ENCODE results near the gene GRK5.

GRK5 gene

DNA sequence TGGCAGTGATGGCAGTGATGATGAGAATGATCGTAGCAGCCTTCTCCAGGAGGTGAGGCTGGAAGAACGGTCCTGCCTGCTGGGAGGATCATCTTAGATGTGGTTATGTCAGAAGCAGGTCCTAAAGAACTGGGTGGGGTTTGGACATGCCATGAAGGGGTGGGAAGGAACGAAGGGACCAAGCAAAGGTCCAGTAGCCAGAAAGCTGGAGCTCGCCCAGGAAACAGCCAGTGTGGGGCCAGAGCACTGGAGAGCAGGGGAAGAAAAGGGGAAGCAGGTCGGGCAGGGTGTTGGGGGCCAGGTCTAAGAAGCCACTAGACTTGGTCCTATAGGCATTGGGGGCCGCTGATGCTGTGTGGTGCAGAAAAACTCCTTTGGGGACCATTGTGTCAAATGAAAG is 207.8 kb downstream of the GRK5 start:
- no peak overlapping the region for H3K27ac ChIP-seq (ENCODE audit: low read depth, low read length)
- H3K4me1 ChIP-seq (ENCODE audit: control insufficient read depth, low read length), result peaks cover 3% of the 10 kb centered on the region; the same call in 1 of the 2 replicates
- TF ChIP-seq EZH2phosphoT487 (IDR thresholded peaks at IDR 0.05; ENCODE audit: borderline replicate concordance, low read length) (no peak), CTCF (IDR thresholded peaks at IDR 0.05; ENCODE audit: low read depth, low read length, poor library complexity, severe bottlenecking) (no peak)

GRCh38 chr10:119415536-119416503 is 208.4 kb downstream of the GRK5 start:
- H3K4me2 ChIP-seq (ENCODE audit: low read length), result no peak overlapping the region
- H3F3A ChIP-seq (ENCODE audit: control insufficient read depth, insufficient read depth), result no peaks in the 10 kb centered on the region
- H3K4me1 ChIP-seq (ENCODE audit: control insufficient read depth, low read length), result peaks cover 3% of the 10 kb centered on the region; the same call in 1 of the 2 replicates
- no peaks in the 10 kb centered on the region for H4K20me1 ChIP-seq (ENCODE audit: control insufficient read depth, insufficient read depth, low read depth, low read length)
- no peaks in the 10 kb centered on the region for H3K36me3 ChIP-seq (ENCODE audit: control insufficient read depth, low read length)
- H3K27me3 ChIP-seq (ENCODE audit: control insufficient read depth, low read length), result peaks cover 11% of the 10 kb centered on the region; the same call in 1 of the 2 replicates
- H3K4me3 ChIP-seq (ENCODE audit: low read length), result no peak overlapping the region
- no peaks in the 10 kb centered on the region for H3K9me2 ChIP-seq (replicated peaks; ENCODE audit: control insufficient read depth, low read length)
- no peak overlapping the region for H3K27ac ChIP-seq (ENCODE audit: low read depth, low read length)
- H3K9me3 ChIP-seq (ENCODE audit: control insufficient read depth, insufficient read depth, low read length), result no peaks in the 10 kb centered on the region
- H3K79me2 ChIP-seq (ENCODE audit: control insufficient read depth, low read length), result no peaks in the 10 kb centered on the region
- TF ChIP-seq CTCF (IDR thresholded peaks at IDR 0.05; ENCODE audit: low read depth, low read length, poor library complexity, severe bottlenecking) (no peak), EZH2phosphoT487 (IDR thresholded peaks at IDR 0.05; ENCODE audit: borderline replicate concordance, low read length) (no peak)

More for the DNA sequence above, 207.8 kb downstream of the GRK5 start:
- Histone ChIP-seq H3K27me3 (ENCODE audit: control insufficient read depth, low read length) (peaks cover 11% of the 10 kb centered on the region; the same call in 1 of the 2 replicates), H3F3A (ENCODE audit: control insufficient read depth, insufficient read depth) (no peaks in the 10 kb centered on the region), H3K9me3 (ENCODE audit: control insufficient read depth, insufficient read depth, low read length) (no peaks in the 10 kb centered on the region), H4K20me1 (ENCODE audit: control insufficient read depth, insufficient read depth, low read depth, low read length) (no peaks in the 10 kb centered on the region), H3K4me2 (ENCODE audit: low read length) (no peak overlapping the region), H3K9me2 (replicated peaks; ENCODE audit: control insufficient read depth, low read length) (no peaks in the 10 kb centered on the region), H3K36me3 (ENCODE audit: control insufficient read depth, low read length) (no peaks in the 10 kb centered on the region), H3K4me3 (ENCODE audit: low read length) (no peak overlapping the region), H3K79me2 (ENCODE audit: control insufficient read depth, low read length) (no peaks in the 10 kb centered on the region)

GRCh38 chr10:119416855-119417254 is 209.5 kb downstream of the GRK5 start:
- no peaks in the 10 kb centered on the region for H3K36me3 ChIP-seq (ENCODE audit: control insufficient read depth, low read length)
- peaks cover 11% of the 10 kb centered on the region; the same call in 1 of the 2 replicates for H3K27me3 ChIP-seq (ENCODE audit: control insufficient read depth, low read length)
- no peak overlapping the region for H3K4me3 ChIP-seq (ENCODE audit: low read length)
- H3K9me2 ChIP-seq (replicated peaks; ENCODE audit: control insufficient read depth, low read length), result no peaks in the 10 kb centered on the region
- no peaks in the 10 kb centered on the region for H3F3A ChIP-seq (ENCODE audit: control insufficient read depth, insufficient read depth)
- H3K9me3 ChIP-seq (ENCODE audit: control insufficient read depth, insufficient read depth, low read length), result no peaks in the 10 kb centered on the region
- H3K4me1 ChIP-seq (ENCODE audit: control insufficient read depth, low read length), result peaks cover 3% of the 10 kb centered on the region; the same call in 1 of the 2 replicates
- no peak for TF ChIP-seq EZH2phosphoT487 (IDR thresholded peaks at IDR 0.05; ENCODE audit: borderline replicate concordance, low read length)
- TF ChIP-seq CTCF (IDR thresholded peaks at IDR 0.05; ENCODE audit: low read depth, low read length, poor library complexity, severe bottlenecking), result peak; percentile 90
- no peaks in the 10 kb centered on the region for H4K20me1 ChIP-seq (ENCODE audit: control insufficient read depth, insufficient read depth, low read depth, low read length)
- no peaks in the 10 kb centered on the region for H3K79me2 ChIP-seq (ENCODE audit: control insufficient read depth, low read length)
- no peak overlapping the region for H3K27ac ChIP-seq (ENCODE audit: low read depth, low read length)
- no peak overlapping the region for H3K4me2 ChIP-seq (ENCODE audit: low read length)
